Pancreas (tissue), 10 donors: ENCODE data around the gene SNCAIP. TPM values are rescaled to one million over a fixed set of nuclear protein-coding genes. Genes with fewer than 3 reads are reported as not detected.
A peak's percentile ranks its signal among the peaks of the same experiment; 100 is the strongest.

Experiments used
- ATAC-seq, 4 donors: fragments of 200-7000 bp; cut with Tn5 transposase; one replicate each; pipeline versions ENCODE4 v1.8.0 to v1.9.1; 2020; ENCODE audit warnings: mild to moderate bottlenecking in 4 of 4, moderate library complexity in 4 of 4
- DNase-seq, 6 donors: peaks; one replicate each; pipeline ENCODE4 v3.0.0-alpha.2; 2020
- FAIRE-seq: peaks from 2 replicates; lab custom pipeline; 2012; peaks lifted over from hg19 to GRCh38; lab: Jason Lieb, UNC
- H3K27ac ChIP-seq, 4 donors: fragments of 200-600 bp; sonication (generic); 1 replicate in 3 of 4; 2 replicates in 1 of 4; pipeline versions ENCODE4 v1.5.0 to v1.8.0; 2020
- H3K27me3 ChIP-seq, 4 donors: fragments of 200-600 bp; one replicate each; pipeline ENCODE4 v1.8.0; 2021
- H3K36me3 ChIP-seq, 3 donors: fragments of 200-600 bp; sonication (generic) in 1 of 3; one replicate each; pipeline versions ENCODE4 v1.5.0 to v1.8.0; 2020 to 2021
- H3K4me1 ChIP-seq, 3 donors: fragments of 200-600 bp; one replicate each; pipeline ENCODE4 v1.8.0; 2021
- H3K4me3 ChIP-seq, 4 donors: fragments of 200-600 bp; sonication (generic) in 2 of 4; one replicate each; pipeline versions ENCODE4 v1.5.0 to v1.8.0; 2020 to 2021
- H3K9me3 ChIP-seq, 4 donors: fragments of 200-600 bp; one replicate each; pipeline ENCODE4 v1.8.0; 2021
- CTCF ChIP-seq, 4 donors: fragments of 200-600 bp; sonication (generic) in 3 of 4; IDR thresholded peaks; one replicate each; pipeline versions ENCODE4 v1.5.0 to v1.8.0; 2021; ENCODE audit warnings: antibody characterized with exemption in 4 of 4
- WGBS, 2 donors: extraction: QIAGEN DNeasy Blood & Tissue Kit; methylation state at CpG; one replicate each; pipeline ENCODE4 v1.1.7; 2013; 5-methylcytosine and 5-hydroxymethylcytosine counted together
- intact Hi-C, 3 donors: fragments of 100-400 bp; cut with DNase I; formaldehyde crosslinking; loops; one replicate each; pipeline versions ENCODE4 v1.11.1 to v1.14.2; 2022
- polyA plus RNA-seq, 2 donors: library from polyadenylated mRNA; stranded (reverse); fragments of 200-250 nt; gene quantifications; one replicate each; pipeline ENCODE4 v1.2.3, GENCODE V29; 2013
- total RNA-seq, 6 donors: library from RNA; stranded (reverse); fragmentation: NEBNext Ultra II Directional in 4 of 6; extraction: Animal tissue kit (Norgen Biotek cat#: 25700) in 4 of 6; gene quantifications; one replicate each; pipeline versions ENCODE4 v1.2.1 to v1.2.4, GENCODE V29; 2021 to 2023
- donor health status: healthy with polysubstance abuse.
- donor health status: DM: no; HTN: no; CAD: no; lungs with moderate emphysema.
- donor health status: DM: no; HTN: no; CAD: no.
- donor health status: control.
- donor health status: control.
- donor health status: Bipolar disorder and iron deficiency.
- donor health status: DM: yes; HTN: yes; CAD: no.
- donor health status: DM: no; HTN: no; CAD: no.
- donor health status: DM: no; HTN: no; CAD: no.
- donor health status: DM: yes; HTN: yes; CAD: no.

The SNCAIP gene
- total and polyA plus RNA-seq, 8 donors = 0.03 to 1.1 (median 0.28) TPM; not detected in 1

GRCh38 chr5:122490718-122491117 lies 178.7 kb downstream of the SNCAIP start:
- Histone ChIP-seq H3K27me3 (no peaks in the 10 kb centered on the region), H3K27ac (no peak overlapping the region), H3K4me1 (peaks cover 0 to 3% (median 0%) of the 10 kb centered on the region in 3 donors), H3K9me3 (no peaks in the 10 kb centered on the region), H3K36me3 (no peaks in the 10 kb centered on the region), H3K4me3 (no peak overlapping the region)
- no peak for DNase-seq
- no peak for FAIRE-seq
- no peak for ATAC-seq
- intact Hi-C loops = no loop called here
- TF ChIP-seq CTCF (IDR thresholded peaks at IDR 0.05) = no peak
- WGBS, 2 donors = 74 to 75% methylated on average over 5 of the region's 5 CpGs

- Histone ChIP-seq H3K27me3 (no peaks in the 10 kb centered on the region), H3K4me3 (no peak overlapping the region), H3K36me3 (no peaks in the 10 kb centered on the region), H3K27ac (peak overlapping the region in 2 of 4 donors; percentile 36 to 42), H3K9me3 (no peaks in the 10 kb centered on the region), H3K4me1 (peaks cover 0 to 3% (median 0%) of the 10 kb centered on the region in 3 donors)
- ATAC-seq (no peak), DNase-seq (no peak), FAIRE-seq (no peak)
- TF ChIP-seq CTCF (IDR thresholded peaks at IDR 0.05) = no peak
- 24 to 36% methylated on average over 3 of the region's 3 CpGs for WGBS, 2 donors
- intact Hi-C loops = no loop called here
Observed at GRCh38 chr5:122492675-122493074, 180.6 kb downstream of the SNCAIP start.

GRCh38 chr5:122493091-122494021 lies 181.3 kb downstream of the SNCAIP start:
- WGBS, 2 donors = 26 to 30% methylated on average over 9 of the region's 9 CpGs
- peak; percentile 85 to 94 (median 93) for ATAC-seq
- Histone ChIP-seq H3K9me3 (no peaks in the 10 kb centered on the region), H3K27me3 (no peaks in the 10 kb centered on the region), H3K4me1 (peaks cover 0 to 3% (median 0%) of the 10 kb centered on the region in 3 donors), H3K4me3 (no peak overlapping the region), H3K27ac (peak overlapping the region in 3 of 4 donors; percentile 2 to 42 (median 36)), H3K36me3 (no peaks in the 10 kb centered on the region)
- FAIRE-seq = no peak
- peak; percentile 74 to 89 (median 80) for DNase-seq
- no peak for TF ChIP-seq CTCF (IDR thresholded peaks at IDR 0.05)
- intact Hi-C loops = no loop called here

- H3K4me1 ChIP-seq = peaks cover 0 to 3% (median 0%) of the 10 kb centered on the region in 3 donors
- WGBS, 2 donors = 26 to 32% methylated on average over 4 of the region's 4 CpGs
- H3K4me3 ChIP-seq = no peak overlapping the region
- FAIRE-seq (no peak), DNase-seq (peak in 1 of 6 donors; percentile 20), ATAC-seq (peak; percentile 55 to 62 (median 60))
- peak overlapping the region in 3 of 4 donors; percentile 2 to 36 (median 3) for H3K27ac ChIP-seq
- no peaks in the 10 kb centered on the region for H3K27me3 ChIP-seq
- TF ChIP-seq CTCF (IDR thresholded peaks at IDR 0.05) = no peak
- no peaks in the 10 kb centered on the region for H3K9me3 ChIP-seq
- intact Hi-C loops = no loop called here
- no peaks in the 10 kb centered on the region for H3K36me3 ChIP-seq
Observed at GRCh38 chr5:122494109-122494508, 182.1 kb downstream of the SNCAIP start.
